ENCODE results near the gene NCBP2L. TPM values are rescaled to one million over a fixed set of nuclear protein-coding genes. Genes with fewer than 3 reads are reported as not detected.

The NCBP2L gene
- total and polyA plus RNA-seq, 9 of the 15 experiments (the other 6 are each of a cell fraction or from before 2014, with no cell fraction given), result not detected

DNA sequence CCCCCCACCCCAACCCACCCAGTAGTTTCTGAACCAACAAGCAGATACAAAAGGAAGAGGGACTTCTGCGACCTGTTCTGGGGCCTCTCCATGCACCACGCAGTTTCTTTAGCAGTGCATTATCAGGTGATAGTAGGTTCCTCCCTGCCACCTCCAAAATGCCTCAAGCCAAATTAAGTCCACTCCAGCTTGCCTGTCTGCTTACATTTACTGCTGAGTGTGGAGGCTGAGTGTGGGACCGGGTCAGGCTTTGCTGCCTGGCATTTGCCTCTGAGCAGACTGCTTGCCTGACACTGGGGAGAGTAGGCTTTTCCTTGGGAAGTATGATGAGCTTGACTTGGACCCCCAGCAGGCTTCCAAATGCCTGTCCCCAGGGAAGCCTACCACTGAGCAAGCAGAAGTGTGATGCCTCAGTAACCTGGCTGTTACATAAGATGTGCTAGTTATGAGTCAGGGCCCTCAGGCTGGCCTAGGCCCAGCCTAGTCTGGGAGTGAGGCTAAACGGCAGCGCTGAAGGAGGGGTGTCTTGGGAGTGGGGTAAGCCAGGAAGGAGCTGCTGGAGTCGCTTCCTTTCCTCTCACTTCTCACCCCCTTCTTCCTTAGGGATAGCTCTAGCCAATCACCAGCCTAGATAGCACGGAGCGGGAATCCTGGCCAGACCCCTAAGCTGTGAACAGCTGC is 10.9 kb upstream of the NCBP2L start:
- H3K9me3 ChIP-seq (replicated peaks; ENCODE audit: control insufficient read depth, insufficient read depth, low read depth, low read length), result no peaks in the 10 kb centered on the region
- H3K79me2 ChIP-seq (ENCODE audit: control insufficient read depth, insufficient read depth, low read length), result no peaks in the 10 kb centered on the region
- no peak overlapping the region for H2AFZ ChIP-seq (ENCODE audit: low read depth, low read length)
- no peak overlapping the region for H3K27ac ChIP-seq (ENCODE audit: extremely low read depth, low read depth, low read length)
- ChIA-PET CTCF (ENCODE audit: low intra/inter-chr PET ratio) (no interaction called here), POLR2A (interaction anchor here (0.8 kb wide), 1 partner anchor 9 kb away, joined by 4 read pairs; the partner anchor contains the start of gene TSC22D3)
- WGBS (ENCODE audit: insufficient coverage, low coverage, missing lambda C conversion rate), result 16% methylated on average over 6 of the region's 8 CpGs
- DNase-seq (ENCODE audit: extremely low read depth in 1 of 4, low spot score in 3 of 4), result no peak
- no peak overlapping the region for H3K9ac ChIP-seq (ENCODE audit: insufficient read depth in 1 of 2, low read depth in 2 of 2, low read length in 2 of 2)
- no TSS peak for BruUV-seq (replicated peaks)
- H3K9me1 ChIP-seq (ENCODE audit: control insufficient read depth, insufficient read depth, low read length), result no peaks in the 10 kb centered on the region
- H3K4me3 ChIP-seq, result no peak overlapping the region
- in situ Hi-C loops (cut with MboI), result no loop called here
- no peak for FAIRE-seq
- intact Hi-C loops (cut with micrococcal nuclease), result no loop called here
- H4K20me1 ChIP-seq (replicated peaks; ENCODE audit: control insufficient read depth, insufficient read depth, low read length), result no peaks in the 10 kb centered on the region
- H3K27me3 ChIP-seq (ENCODE audit: control insufficient read depth in 2 of 2, insufficient read depth in 2 of 2, low read length in 2 of 2), result 0 out of 5 replicates have a peak, but pooled peaks cover 2 to 12% of the 10 kb centered on the region in 2 experiments
- no peak for ATAC-seq
- no peaks in the 10 kb centered on the region for H3K4me1 ChIP-seq (replicated peaks in 1 of 2; ENCODE audit: control insufficient read depth in 2 of 2, insufficient read depth in 2 of 2, low read length in 2 of 2)
- H3K36me3 ChIP-seq (ENCODE audit: control insufficient read depth, insufficient read depth, low read length), result no peaks in the 10 kb centered on the region
- H3K4me2 ChIP-seq (ENCODE audit: insufficient read depth, low read length), result no peak overlapping the region
- TF ChIP-seq CBX5 (IDR thresholded peaks at IDR 0.05; ENCODE audit: borderline replicate concordance, low read depth) (no peak), BMI1 (IDR thresholded peaks at IDR 0.05; ENCODE audit: low read length) (no peak), RBFOX2 (IDR thresholded peaks at IDR 0.05; ENCODE audit: low read depth, low read length) (no peak), MTA2 (IDR thresholded peaks at IDR 0.05; ENCODE audit: low read depth) (no peak), ZNF695 (CRISPR knock-in tag; IDR thresholded peaks at IDR 0.05) (no peak), ZNF436 (CRISPR knock-in tag; IDR thresholded peaks at IDR 0.05) (no peak), PHB (CRISPR knock-in tag; IDR thresholded peaks at IDR 0.05) (no peak), DEAF1 (CRISPR knock-in tag; IDR thresholded peaks at IDR 0.05) (no peak), ZBTB12 (CRISPR knock-in tag; IDR thresholded peaks at IDR 0.05) (no peak), RUNX1 (IDR thresholded peaks at IDR 0.05; ENCODE audit: low read depth) (no peak), GTF2A2 (tag; IDR thresholded peaks at IDR 0.05) (no peak), CTBP1 (IDR thresholded peaks at IDR 0.05; ENCODE audit: borderline replicate concordance) (no peak), ZNF253 (CRISPR knock-in tag; conservative IDR thresholded peaks at IDR 0.05) (no peak), TBP (optimal IDR thresholded peaks at IDR 0.05; ENCODE audit: low read depth, low read length) (no peak), BHLHE40 (IDR thresholded peaks at IDR 0.05; ENCODE audit: low read length) (no peak), NUFIP1 (IDR thresholded peaks at IDR 0.05; ENCODE audit: partially characterized antibody) (no peak), PHF8 (IDR thresholded peaks at IDR 0.05; ENCODE audit: borderline replicate concordance, low read length) (no peak), HOXB6 (CRISPR knock-in tag; IDR thresholded peaks at IDR 0.05; ENCODE audit: borderline replicate concordance) (no peak)
- TF ChIP-seq, protein P1, sequence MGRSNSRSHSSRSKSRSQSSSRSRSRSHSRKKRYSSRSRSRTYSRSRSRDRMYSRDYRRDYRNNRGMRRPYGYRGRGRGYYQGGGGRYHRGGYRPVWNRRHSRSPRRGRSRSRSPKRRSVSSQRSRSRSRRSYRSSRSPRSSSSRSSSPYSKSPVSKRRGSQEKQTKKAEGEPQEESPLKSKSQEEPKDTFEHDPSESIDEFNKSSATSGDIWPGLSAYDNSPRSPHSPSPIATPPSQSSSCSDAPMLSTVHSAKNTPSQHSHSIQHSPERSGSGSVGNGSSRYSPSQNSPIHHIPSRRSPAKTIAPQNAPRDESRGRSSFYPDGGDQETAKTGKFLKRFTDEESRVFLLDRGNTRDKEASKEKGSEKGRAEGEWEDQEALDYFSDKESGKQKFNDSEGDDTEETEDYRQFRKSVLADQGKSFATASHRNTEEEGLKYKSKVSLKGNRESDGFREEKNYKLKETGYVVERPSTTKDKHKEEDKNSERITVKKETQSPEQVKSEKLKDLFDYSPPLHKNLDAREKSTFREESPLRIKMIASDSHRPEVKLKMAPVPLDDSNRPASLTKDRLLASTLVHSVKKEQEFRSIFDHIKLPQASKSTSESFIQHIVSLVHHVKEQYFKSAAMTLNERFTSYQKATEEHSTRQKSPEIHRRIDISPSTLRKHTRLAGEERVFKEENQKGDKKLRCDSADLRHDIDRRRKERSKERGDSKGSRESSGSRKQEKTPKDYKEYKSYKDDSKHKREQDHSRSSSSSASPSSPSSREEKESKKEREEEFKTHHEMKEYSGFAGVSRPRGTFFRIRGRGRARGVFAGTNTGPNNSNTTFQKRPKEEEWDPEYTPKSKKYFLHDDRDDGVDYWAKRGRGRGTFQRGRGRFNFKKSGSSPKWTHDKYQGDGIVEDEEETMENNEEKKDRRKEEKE (IDR thresholded peaks at IDR 0.05; ENCODE audit: borderline replicate concordance in 1 of 2, control insufficient read depth in 1 of 2, low read depth in 2 of 2, low read length in 1 of 2), result no peak
